HG02588 (cell line): ENCODE results near the gene NAP1L4.

Experiments used
- ATAC-seq: cut with Tn5 transposase; IDR thresholded peaks from one replicate; pipeline ENCODE4 v1.9.1; 2021; ENCODE audit warnings: mild to moderate bottlenecking, moderate library complexity; ENCODE audit not compliant: unreplicated experiment

NAP1L4 gene

GRCh38 chr11:2926611-2927051 lies 65.5 kb downstream of the NAP1L4 start:
- ATAC-seq = no peak

GRCh38 chr11:2924821-2925675 lies 67.1 kb downstream of the NAP1L4 start:
- no peak for ATAC-seq

GRCh38 chr11:2924381-2924780 lies 67.7 kb downstream of the NAP1L4 start:
- no peak for ATAC-seq

GRCh38 chr11:2923446-2924375 lies 68.4 kb downstream of the NAP1L4 start:
- no peak for ATAC-seq

- no peak for ATAC-seq
These were observed 69.5 kb downstream of the NAP1L4 start for GRCh38 chr11:2922655-2923054.

GRCh38 chr11:2921742-2922493 lies 70.2 kb downstream of the NAP1L4 start:
- no peak for ATAC-seq

- no peak for ATAC-seq
These were observed 70.9 kb downstream of the NAP1L4 start for GRCh38 chr11:2921261-2921660.

GRCh38 chr11:2920343-2920742 lies 71.8 kb downstream of the NAP1L4 start:
- no peak for ATAC-seq

- ATAC-seq = no peak
These were observed 72.3 kb downstream of the NAP1L4 start for GRCh38 chr11:2919837-2920236.

GRCh38 chr11:2919188-2919587 lies 72.9 kb downstream of the NAP1L4 start:
- ATAC-seq = no peak

GRCh38 chr11:2917842-2918490 lies 74.2 kb downstream of the NAP1L4 start:
- no peak for ATAC-seq

- no peak for ATAC-seq
These were observed 75.1 kb downstream of the NAP1L4 start for GRCh38 chr11:2916892-2917645.

- no peak for ATAC-seq
These were observed 75.8 kb downstream of the NAP1L4 start for GRCh38 chr11:2916114-2916891.

GRCh38 chr11:2915473-2915872 lies 76.7 kb downstream of the NAP1L4 start:
- ATAC-seq = no peak

GRCh38 chr11:2914455-2915195 lies 77.5 kb downstream of the NAP1L4 start:
- no peak for ATAC-seq

- no peak for ATAC-seq
These were observed 78.4 kb downstream of the NAP1L4 start for GRCh38 chr11:2913776-2914175.

- ATAC-seq = no peak
These were observed 79.1 kb downstream of the NAP1L4 start for GRCh38 chr11:2913019-2913431.

GRCh38 chr11:2912498-2912897 lies 79.6 kb downstream of the NAP1L4 start:
- ATAC-seq = no peak
